Measurements from ENCODE around the gene PRAMEF15. TPM values are rescaled to one million over a fixed set of nuclear protein-coding genes. Genes with fewer than 3 reads are reported as not detected.
"Not testable (repeated sequence)": the region's sequence is repeated elsewhere in the genome, so short reads cannot be mapped to it uniquely, and the experiment has no call there.

Gene PRAMEF15
- total RNA-seq: not detected

DNA sequence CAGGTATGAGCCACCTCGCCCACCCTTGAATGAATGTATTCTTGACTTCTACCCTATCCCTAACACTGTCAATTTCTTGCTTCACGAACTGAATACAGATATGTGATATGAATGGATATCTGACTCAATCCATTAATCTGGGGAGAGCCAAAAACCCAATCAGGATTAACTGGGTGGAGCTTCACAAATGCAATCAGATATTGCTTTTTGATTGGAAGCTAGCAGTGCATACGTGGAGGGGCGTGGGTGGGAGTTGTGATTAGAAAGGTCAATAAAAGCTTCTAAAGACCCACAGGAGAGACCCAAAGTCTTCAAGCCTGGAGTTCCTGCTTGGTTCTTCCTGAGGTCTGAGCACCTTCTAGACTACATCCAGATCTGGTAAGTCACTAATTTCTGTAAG is at the start of gene PRAMEF15:
PRAMEF15 (plus strand) TSS at position 301 of the 400 bp plus-strand sequence. CDS start 2,827 bp downstream, outside the sequence.
- DNase-seq; H3K4me3 ChIP-seq; intact Hi-C loops (cut with DNase I; ENCODE audit: low total_unique reads); H3K36me3 ChIP-seq; H3K9me3 ChIP-seq; H3K4me1 ChIP-seq; H3K27me3 ChIP-seq; H3K27ac ChIP-seq: not testable (repeated sequence)

DNA sequence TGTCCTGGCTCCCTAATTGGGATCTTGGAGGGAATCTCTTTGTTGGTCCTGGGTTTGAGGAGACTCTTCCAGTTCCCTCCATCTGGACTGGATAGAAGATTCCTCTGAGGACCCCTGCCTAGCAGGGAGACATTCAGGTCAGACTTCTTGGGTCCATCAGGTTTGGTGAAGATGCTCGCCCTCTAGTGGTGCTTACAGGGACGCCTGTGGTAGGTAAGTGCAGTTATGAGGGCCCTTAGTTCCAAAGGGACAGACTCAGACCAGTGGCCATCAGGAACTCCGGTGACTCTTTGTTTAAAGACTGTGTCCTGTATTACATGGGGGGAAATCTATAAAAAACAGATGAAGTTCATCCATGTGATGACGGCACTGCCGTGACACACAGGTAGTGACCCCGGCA is 38.4 kb upstream of the PRAMEF15 start:
- H3K9me3 ChIP-seq; DNase-seq; H3K27me3 ChIP-seq; H3K4me1 ChIP-seq; H3K27ac ChIP-seq; H3K4me3 ChIP-seq; intact Hi-C loops (cut with DNase I; ENCODE audit: low total_unique reads); H3K36me3 ChIP-seq: not testable (repeated sequence)

GRCh38 chr1:13279617-13280016 is 35.8 kb upstream of the PRAMEF15 start:
- intact Hi-C loops (cut with DNase I; ENCODE audit: low total_unique reads); H3K36me3 ChIP-seq; H3K9me3 ChIP-seq; H3K27ac ChIP-seq; H3K27me3 ChIP-seq; DNase-seq; H3K4me3 ChIP-seq; H3K4me1 ChIP-seq: not testable (repeated sequence)

- DNase-seq; H3K4me1 ChIP-seq; H3K9me3 ChIP-seq; H3K27ac ChIP-seq; H3K27me3 ChIP-seq; H3K36me3 ChIP-seq; intact Hi-C loops (cut with DNase I; ENCODE audit: low total_unique reads); H3K4me3 ChIP-seq: not testable (repeated sequence)
Measured at GRCh38 chr1:13285037-13285436, 30.3 kb upstream of the PRAMEF15 start, which contains the start of gene PRAMEF8. TSS of gene PRAMEF8 (minus strand) at chr1:13285137. CDS start at chr1:13284091, 1,046 bp downstream.

DNA sequence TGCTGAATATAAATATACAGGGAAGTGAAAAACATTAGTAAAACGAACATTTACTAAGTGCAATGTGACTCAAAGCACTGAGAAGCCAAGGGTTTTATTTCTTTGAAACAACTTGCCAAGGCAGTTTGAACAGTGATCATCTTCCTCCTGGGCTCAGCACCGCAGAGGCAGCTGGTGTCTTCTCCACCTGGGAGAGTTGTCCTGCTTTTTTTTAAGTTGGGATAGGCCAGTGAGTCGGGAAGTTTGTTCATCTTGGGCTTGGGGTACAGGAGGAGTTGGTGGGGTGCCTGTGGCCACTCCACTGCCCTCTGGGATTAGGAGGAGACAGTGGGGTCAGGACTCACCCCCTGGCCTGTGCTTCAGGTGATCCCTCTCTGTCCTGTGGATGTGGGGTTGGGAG is 26.4 kb upstream of the PRAMEF15 start:
- DNase-seq; H3K36me3 ChIP-seq; H3K4me3 ChIP-seq; H3K9me3 ChIP-seq; H3K4me1 ChIP-seq; H3K27ac ChIP-seq; H3K27me3 ChIP-seq; intact Hi-C loops (cut with DNase I; ENCODE audit: low total_unique reads): not testable (repeated sequence)

DNA sequence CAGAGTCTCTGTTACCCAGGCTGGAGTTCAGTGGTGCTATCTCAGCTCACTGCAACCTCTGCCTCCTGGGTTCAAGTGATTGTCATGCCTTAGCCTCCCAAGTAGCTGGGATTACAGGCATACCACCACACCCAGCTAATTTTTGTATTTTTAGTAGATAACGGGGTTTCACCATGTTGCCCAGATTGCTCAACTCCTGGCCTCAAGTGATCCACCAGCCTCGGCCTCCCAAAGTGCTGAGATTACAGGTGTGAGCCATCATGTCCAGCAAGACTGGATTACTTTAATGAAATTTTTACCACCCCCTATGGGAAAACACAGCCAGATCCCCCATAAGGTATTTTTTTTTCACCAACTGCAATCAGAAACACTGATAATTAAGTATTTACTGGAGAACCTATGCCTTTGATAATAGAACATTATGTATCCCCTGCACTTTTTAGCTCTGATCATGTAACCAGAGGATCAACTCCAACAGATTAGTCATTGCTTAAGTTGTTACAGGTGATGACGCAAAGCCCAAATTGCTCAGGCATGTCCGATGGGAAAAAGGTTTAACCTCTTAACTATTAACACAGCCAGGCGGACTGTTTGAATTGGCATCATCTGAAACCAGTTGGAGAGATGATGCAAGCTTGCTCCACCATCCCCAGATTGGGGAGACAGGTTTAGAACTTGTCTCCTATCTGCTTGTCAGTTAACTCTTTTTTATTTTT is 18.0 kb upstream of the PRAMEF15 start:
- DNase-seq; H3K27me3 ChIP-seq; intact Hi-C loops (cut with DNase I; ENCODE audit: low total_unique reads): not testable (repeated sequence)

DNA sequence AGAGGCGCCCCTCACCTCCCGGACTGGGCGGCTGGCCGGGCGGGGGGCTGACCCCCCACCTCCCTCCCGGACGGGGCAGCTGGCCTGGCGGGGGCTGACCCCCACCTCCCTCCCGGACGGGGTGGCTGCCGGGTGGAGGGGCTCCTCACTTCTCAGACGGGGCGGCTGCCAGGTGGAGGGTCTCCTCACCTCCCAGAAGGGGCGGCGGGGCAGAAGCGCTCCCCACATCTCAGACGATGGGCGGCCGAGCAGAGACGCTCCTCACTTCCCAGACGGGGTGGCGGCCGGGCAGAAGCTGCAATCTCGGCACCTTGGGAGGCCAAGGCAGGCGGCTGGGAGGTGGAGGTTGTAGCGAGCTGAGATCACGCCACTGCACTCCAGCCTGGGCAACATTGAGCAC is 16.7 kb upstream of the PRAMEF15 start:
- intact Hi-C loops (cut with DNase I; ENCODE audit: low total_unique reads); H3K4me1 ChIP-seq; DNase-seq; H3K4me3 ChIP-seq; H3K27me3 ChIP-seq; H3K36me3 ChIP-seq; H3K27ac ChIP-seq; H3K9me3 ChIP-seq: not testable (repeated sequence)

More for the DNA sequence above, 18.0 kb upstream of the PRAMEF15 start:
- not testable (repeated sequence) for H3K9me3 ChIP-seq, H3K4me3 ChIP-seq, H3K27ac ChIP-seq, H3K36me3 ChIP-seq, H3K4me1 ChIP-seq

DNA sequence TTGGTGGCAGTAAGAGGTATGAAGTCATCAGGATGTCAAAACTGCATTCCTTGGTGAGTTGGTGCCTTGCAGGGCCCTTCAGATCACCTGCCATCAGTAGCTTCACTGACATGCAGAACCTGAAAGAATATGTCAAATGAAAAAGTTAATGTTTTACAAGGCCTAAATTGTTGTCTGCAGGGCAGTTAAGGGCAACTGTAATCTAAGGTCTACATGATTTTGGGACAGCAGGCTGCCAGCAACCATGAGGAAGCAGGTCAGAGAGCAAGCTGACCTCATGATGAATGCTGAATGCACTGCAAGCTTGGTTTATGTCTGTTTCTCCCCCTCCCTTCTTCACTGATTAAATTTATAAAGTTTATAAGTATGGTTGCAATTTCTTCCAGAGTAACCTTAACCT is 13.2 kb upstream of the PRAMEF15 start:
- H3K4me1 ChIP-seq; H3K9me3 ChIP-seq; H3K36me3 ChIP-seq; DNase-seq; H3K4me3 ChIP-seq; H3K27ac ChIP-seq; H3K27me3 ChIP-seq; intact Hi-C loops (cut with DNase I; ENCODE audit: low total_unique reads): not testable (repeated sequence)

DNA sequence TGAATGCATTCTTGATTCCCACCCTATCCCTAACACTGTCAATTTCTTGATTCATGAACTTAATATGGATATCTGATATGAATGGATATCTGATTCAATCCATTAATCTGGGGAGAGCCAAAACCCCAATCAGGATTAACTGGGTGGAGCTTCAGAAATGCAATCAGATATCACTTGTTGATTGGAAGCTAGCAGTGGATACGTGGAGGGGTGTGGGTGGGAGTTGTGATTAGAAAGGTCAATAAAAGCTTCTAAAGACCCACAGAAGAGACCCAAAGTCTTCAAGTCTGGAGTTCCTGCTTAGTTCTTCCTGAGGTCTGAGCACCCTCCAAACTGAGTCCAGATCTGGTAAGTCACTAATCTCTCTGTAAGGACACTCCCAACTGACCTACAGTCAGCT is 12.1 kb upstream of the PRAMEF15 start, which contains the start of gene PRAMEF33:
PRAMEF33 (plus strand) TSS at position 301 of the 400 bp plus-strand sequence. CDS start 2,416 bp downstream, outside the sequence.
- H3K9me3 ChIP-seq; H3K27me3 ChIP-seq; H3K4me3 ChIP-seq; H3K4me1 ChIP-seq; intact Hi-C loops (cut with DNase I; ENCODE audit: low total_unique reads); DNase-seq; H3K36me3 ChIP-seq; H3K27ac ChIP-seq: not testable (repeated sequence)

DNA sequence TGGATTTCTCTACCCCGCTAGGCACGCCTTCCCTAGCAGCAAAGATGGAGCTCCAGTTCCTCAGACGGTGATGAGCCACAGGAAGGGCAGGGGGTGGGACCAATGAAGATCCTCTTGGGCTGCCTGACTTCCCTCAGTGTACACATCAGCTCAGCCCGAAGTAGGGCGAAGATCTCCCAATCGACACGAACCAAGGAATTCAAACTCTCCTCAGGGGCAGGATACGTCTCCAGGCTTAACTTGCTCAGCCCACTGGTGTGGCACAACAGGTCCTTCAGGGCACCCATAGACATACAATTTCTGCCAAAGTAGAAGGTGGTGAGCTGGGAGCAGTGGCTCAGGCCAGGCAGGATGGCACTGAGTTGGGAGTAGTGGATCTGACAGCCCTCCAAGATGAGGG is 27.1 kb downstream of the PRAMEF15 start:
- H3K9me3 ChIP-seq; H3K27ac ChIP-seq; H3K4me3 ChIP-seq; H3K27me3 ChIP-seq; H3K36me3 ChIP-seq; H3K4me1 ChIP-seq; DNase-seq; intact Hi-C loops (cut with DNase I; ENCODE audit: low total_unique reads): not testable (repeated sequence)

GRCh38 chr1:13347034-13347433 is 31.7 kb downstream of the PRAMEF15 start, which contains the start of gene PRAMEF14:
TSS of gene PRAMEF14 (minus strand) at chr1:13347134. CDS start at chr1:13345314, 1,820 bp downstream.
- H3K27me3 ChIP-seq; intact Hi-C loops (cut with DNase I; ENCODE audit: low total_unique reads); H3K9me3 ChIP-seq; H3K36me3 ChIP-seq; DNase-seq; H3K4me3 ChIP-seq; H3K4me1 ChIP-seq; H3K27ac ChIP-seq: not testable (repeated sequence)

DNA sequence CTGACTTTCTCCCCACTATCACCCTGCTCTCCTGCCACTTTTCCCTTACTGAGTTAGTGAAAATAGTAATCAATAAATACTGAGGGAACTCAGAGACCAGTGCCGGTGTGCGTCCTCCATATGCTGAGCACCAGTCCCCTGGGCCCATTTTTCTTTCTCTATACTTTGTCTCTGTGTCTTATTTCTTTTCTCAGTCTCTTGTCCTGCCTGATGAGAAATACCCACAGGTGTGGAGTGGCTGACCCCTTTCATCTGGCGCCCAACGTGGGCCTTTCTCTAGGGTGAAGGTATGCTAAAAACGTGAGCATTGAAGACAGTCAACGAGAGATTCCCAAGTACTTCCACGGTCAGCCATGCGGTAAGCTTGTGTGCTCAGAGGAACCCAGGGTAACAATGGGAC is 38.1 kb downstream of the PRAMEF15 start:
- H3K27ac ChIP-seq; DNase-seq; H3K36me3 ChIP-seq; H3K4me1 ChIP-seq; H3K27me3 ChIP-seq; H3K4me3 ChIP-seq; intact Hi-C loops (cut with DNase I; ENCODE audit: low total_unique reads); H3K9me3 ChIP-seq: not testable (repeated sequence)

DNA sequence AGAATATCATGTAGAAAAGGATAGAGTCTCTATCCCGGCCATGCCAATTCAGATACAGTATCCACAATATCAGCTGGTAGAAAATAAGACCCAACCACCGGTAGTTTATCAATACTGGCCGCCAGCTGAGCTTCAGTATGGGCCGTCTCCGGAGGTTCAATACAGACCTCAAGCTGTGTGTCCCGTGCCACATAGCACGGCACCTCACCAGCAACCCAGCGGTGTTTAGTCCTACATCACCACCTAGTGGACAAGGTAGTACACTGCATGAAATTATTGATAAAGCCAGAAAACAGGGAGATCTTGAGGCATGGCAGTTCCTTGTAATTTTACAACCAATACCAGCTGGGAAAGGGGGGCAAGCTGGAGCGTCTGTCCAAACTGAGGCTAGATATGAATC is 39.1 kb downstream of the PRAMEF15 start:
- H3K9me3 ChIP-seq; H3K36me3 ChIP-seq; intact Hi-C loops (cut with DNase I; ENCODE audit: low total_unique reads); DNase-seq; H3K27ac ChIP-seq; H3K27me3 ChIP-seq; H3K4me3 ChIP-seq; H3K4me1 ChIP-seq: not testable (repeated sequence)

All from uterus (tissue), 4 donors.